Hippocampal formation (tissue), 2 donors: ENCODE data around the gene FOXO6.

Experiments
- DNase-seq, 2 donors: peaks; one replicate each; lab custom pipeline; 2025; lab: John Stamatoyannopoulos, UW

The FOXO6 gene

DNA sequence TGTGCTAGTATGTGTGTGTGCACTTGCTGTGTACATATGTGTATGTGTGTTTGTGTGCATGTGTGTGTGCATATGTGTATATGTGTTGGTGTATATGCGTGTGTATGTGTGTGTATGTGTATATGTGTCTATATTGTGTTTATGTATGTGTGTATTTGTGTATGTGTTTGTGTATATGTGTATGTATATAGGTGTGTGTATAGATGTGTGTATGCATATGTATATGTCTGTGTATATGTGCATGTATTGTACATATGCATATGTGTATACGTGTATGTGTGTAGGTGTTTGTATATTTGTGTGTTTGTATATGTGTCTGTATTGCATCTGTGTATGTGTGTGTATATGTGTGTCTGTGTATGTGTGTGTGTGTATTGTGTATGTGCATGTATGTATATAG lies 64.1 kb downstream of the FOXO6 start:
- no peak for DNase-seq

DNA sequence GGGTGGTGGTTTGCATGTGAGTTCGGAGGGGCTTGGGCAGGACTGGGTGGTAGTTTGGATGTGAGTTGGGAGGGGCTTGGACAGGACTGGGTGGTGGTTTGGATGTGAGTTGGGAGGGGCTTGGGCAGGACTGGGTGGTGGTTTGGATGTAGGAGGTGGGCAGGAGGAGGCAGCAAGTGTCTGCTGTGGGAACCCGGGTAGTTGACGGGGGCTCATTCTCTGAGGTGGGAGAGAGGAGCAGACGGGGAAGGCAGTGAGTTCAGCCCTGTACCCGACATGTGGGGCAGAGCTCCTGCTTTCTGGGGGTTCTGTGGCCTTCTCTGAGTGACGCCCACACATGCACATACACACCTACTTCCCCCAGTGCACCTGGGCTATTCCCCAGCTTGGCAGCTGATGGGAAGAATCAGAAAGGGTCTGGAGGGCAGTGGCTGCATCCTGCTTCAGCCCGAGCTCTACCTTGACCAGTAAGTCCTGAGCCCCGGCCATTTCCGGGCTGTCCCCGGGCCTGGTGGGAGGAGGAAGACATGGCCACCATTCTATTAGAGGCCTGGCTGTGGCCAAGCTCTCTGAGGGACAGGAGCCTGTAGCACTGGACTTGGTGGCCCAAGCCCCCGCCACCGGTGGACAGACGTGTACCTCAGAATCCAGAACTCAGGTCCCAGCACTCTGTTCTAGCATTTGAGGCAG lies 65.1 kb downstream of the FOXO6 start:
- DNase-seq: no peak

DNA sequence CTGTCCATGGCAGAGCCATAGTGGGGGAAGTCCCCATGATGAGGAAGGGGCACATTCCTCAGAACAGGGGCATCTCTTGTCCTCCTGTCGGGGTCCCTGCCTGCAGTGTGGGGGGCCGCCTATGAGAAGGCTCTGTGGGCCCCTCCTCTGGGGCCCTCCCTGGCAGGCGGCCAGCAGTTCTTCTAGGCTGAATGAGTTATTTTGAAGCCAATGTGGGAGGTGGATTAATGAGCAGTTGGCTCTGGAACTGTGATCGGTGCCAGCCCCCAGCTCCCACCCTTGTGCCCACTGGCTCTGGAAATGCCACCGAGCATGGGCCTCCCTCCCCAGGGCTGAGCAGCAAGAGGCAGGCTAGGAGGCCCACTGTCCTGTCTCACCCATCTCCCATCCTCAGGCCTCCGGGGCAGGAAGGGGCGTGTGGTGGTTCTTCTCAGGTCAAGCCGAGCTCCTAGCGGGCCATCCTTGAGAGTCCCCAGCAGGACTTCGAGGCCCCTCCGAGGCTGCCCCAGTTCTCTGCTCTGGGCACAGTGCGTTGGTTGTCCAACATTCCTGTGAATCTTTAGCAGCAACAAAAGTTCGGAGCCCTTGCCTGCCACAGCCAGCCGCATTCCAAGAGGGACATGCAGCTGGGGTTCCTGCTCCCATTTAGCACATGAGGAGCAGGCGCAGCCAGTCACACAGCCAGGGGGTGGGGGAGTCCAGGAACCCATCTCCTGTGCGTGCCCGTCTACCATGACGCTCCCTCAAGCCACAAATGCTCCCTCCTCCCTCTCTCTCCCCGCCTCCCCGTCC lies 66.1 kb downstream of the FOXO6 start:
- DNase-seq: no peak

DNA sequence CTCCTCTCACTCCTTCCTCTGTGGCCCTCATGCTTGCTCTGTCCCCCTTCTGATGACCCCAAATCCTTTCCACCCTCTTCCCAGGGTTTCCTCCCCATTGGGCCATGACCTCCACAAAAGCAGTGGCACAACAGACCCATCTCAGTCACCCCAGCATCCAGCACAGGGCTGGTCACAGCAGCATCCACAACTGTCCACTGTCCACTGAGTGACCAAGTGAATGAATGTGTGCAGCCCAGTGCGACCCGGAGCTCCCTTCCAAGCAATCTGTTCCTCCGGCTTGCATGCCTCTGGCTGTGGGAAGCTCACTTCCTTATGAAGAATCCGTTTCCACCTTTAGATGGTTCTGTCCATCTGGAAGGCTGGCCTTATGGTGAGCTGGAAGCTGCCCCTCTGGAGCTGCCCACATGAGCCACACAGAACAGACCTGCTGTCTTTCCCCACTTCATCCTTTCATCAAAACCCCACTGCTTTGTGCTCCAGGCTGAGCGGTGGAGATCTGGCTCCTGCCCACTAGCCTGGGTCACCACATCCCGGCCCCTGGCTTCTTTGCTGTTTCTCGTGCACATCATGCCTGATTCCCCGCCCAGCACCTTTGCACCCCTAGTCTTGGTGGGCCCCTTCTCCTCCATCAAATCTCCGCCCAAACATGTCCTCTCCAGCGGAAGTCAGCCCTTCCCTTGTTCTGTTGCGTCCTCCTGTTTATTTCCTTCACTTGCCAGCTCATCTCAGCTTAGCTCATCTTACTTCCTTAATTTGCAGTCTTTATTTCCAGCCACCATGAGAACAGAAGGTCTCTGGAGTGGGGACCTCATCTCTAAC lies 66.9 kb downstream of the FOXO6 start:
- DNase-seq: no peak

DNA sequence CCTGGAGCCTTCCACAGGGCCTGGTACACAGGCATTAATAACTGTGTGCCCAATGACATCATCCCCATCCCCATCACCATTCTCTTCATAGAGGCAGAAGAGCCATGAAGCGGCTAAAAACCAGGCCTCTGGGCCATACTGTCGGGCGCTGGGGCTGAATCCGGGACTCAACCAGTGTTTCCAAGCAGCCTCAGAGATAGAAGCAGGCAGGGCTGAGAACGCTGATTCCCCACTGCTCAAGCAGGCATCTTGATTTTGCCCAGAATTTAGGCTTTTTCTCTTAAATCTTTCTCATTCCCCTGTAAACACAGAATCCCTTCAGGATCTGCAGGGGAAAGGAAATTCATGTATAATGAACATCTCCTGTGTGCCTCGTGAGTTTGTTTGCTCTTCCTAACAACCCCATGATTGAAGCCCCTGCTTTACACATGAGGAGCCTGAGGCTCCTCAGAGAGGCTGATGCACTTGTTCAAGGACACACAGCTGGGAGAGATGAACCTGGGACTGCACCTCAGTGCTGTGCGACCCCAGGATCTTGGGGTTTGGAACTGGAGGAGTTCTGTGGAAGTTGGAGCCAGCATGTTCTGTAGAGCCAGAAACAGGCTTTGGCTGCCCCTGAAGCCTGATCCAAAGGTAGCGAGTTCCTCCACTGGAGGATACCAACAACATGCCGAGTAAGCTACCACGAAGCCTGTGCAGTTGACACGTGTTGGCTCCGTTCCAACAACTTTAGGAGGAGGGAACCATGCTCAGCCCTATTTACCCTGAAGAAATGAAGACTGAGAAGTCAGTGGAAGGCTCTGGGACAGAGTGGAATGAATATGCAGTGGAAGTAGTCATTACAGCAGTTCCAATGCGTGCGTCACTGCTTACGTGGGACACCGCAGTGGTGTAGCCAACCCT lies 67.8 kb downstream of the FOXO6 start:
- no peak for DNase-seq

DNA sequence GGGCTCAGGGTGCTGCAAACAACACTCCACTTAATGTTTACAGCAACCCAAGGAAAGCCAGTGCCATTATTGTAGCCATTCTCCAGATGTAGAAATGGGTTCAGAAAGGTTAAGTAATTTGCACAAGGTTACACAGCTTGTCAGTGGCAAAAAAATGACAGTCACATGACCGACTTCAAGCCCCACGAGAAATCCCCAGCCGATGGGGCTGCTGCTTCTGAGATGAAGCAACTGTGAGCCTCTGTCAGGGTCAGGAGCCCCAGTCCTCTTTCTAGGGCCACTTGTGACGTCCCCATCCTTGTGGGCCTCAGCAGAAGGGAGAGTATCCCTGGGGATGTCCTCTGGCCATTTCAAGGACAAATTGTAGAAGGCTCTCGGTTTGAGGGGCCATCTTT lies 68.4 kb downstream of the FOXO6 start:
- DNase-seq: no peak

DNA sequence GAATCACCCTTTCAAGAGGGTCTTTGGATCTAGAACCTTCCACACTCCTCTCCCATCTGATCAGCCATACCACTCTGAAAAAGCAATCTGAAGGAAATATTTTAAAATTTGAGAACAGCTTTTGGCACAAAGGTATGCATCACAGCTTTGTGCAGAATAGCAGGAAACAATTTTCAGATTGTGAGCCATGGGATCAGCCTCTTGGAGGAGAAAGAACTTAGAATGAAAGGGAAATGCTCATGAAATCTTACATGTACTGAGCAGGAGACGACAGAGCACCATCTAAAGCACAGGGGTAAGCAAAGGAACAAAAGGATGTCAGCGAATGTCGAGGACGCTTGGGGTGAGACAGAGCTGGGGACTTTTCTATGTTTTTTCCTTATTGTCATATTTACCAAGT lies 68.8 kb downstream of the FOXO6 start:
- DNase-seq: no peak

DNA sequence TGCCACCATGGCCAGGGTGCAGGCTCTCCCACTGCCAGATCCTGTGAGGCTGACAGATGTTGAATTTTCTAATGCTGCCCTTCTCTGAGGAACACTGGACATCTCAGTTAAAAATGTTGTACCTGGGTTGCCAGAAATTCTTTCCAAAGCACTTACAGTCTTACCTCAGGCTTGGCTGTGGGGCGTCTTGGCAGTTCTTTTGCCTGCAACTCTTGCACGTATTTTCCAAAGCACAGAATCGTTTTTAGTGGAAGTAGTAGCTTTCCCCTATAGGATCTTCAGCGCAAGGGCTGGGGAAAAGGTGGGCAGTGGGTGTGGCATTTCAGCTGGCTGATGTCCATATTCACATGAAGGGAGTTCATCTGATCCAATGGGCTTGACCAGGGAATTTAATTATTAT lies 69.3 kb downstream of the FOXO6 start:
- no peak for DNase-seq

DNA sequence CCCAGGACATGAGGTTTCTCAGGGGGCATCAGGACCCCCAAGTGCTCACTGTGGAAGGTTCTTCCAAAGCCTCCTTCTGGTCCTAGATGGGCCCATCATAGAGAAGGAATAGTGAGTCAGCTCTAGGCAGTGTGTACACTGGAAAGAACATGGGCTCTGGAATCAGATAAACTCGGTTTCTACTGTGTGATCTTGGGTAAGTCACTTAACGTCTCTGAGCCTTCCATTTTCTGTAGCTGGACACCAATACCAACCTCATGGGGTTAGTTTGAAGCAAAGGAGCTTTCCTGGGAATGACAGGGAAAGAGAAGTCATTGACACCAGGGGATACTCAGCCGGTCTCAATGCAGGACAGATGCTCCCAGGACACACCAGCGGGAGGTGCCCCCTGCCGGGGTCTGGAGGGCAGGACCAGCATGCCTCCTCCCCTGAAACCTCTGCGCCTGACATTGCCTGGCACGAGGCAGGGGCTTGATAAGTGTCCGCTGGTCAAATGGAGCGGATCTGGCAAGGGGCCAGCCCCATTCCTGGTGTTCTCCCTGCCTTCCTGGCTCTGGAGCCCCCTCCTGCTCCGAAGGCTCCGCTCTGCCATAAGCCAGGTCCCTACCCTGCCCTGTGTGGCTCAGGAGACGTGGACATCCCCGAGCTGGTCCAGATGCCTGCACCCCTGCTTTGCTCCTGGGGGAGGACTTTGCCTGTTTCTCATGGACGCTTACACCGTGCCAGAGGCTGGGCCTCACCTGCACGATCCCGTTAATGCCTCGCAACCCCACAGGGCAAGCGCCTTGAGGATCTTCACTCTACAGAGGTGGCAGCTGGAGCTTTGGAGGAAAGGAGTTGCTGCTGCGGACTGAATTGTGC lies 70.5 kb downstream of the FOXO6 start:
- no peak for DNase-seq
